DMS114 treated with DMSO at 0.1 percent for 48 hours (cell line): ENCODE measurements around the gene PYDC2.
"Not testable (repeated sequence)": the region's sequence is repeated elsewhere in the genome, so short reads cannot be mapped to it uniquely, and the experiment has no call there.

Experiments used
- DNase-seq: peaks from one replicate; lab custom pipeline; 2025; ENCODE audit not compliant: unreplicated experiment; lab: John Stamatoyannopoulos, UW

The PYDC2 gene

GRCh38 chr3:191460360-191460759 lies 603 bp upstream of the PYDC2 start:
- no peak for DNase-seq

GRCh38 chr3:191470080-191470479 lies 9.1 kb downstream of the PYDC2 start:
- no peak for DNase-seq

GRCh38 chr3:191470545-191470944 lies 9.6 kb downstream of the PYDC2 start:
- no peak for DNase-seq

GRCh38 chr3:191473661-191474198 lies 12.8 kb downstream of the PYDC2 start:
- DNase-seq = no peak

- DNase-seq = no peak
Measured at GRCh38 chr3:191476066-191476772, 15.3 kb downstream of the PYDC2 start.

GRCh38 chr3:191483994-191484393 lies 23.0 kb downstream of the PYDC2 start:
- not testable (repeated sequence) for DNase-seq

- no peak for DNase-seq
Measured at GRCh38 chr3:191484461-191484860, 23.5 kb downstream of the PYDC2 start.

- DNase-seq = no peak
Measured at GRCh38 chr3:191492601-191493000, 31.6 kb downstream of the PYDC2 start.

- no peak for DNase-seq
Measured at GRCh38 chr3:191493336-191493735, 32.4 kb downstream of the PYDC2 start.

- DNase-seq = no peak
Measured at GRCh38 chr3:191499307-191500080, 38.5 kb downstream of the PYDC2 start.

- no peak for DNase-seq
Measured at GRCh38 chr3:191500892-191501291, 39.9 kb downstream of the PYDC2 start.

- no peak for DNase-seq
Measured at GRCh38 chr3:191502583-191502982, 41.6 kb downstream of the PYDC2 start.

- no peak for DNase-seq
Measured at GRCh38 chr3:191509078-191509477, 48.1 kb downstream of the PYDC2 start.
